ENCODE results near the gene DNAJB7.
"Not testable (repeated sequence)": the region's sequence is repeated elsewhere in the genome, so short reads cannot be mapped to it uniquely, and the experiment has no call there.

Gene DNAJB7

GRCh38 chr22:40844951-40845350 is 17.0 kb downstream of the DNAJB7 start:
- DNase-seq (ENCODE audit: low read depth): no peak

DNA sequence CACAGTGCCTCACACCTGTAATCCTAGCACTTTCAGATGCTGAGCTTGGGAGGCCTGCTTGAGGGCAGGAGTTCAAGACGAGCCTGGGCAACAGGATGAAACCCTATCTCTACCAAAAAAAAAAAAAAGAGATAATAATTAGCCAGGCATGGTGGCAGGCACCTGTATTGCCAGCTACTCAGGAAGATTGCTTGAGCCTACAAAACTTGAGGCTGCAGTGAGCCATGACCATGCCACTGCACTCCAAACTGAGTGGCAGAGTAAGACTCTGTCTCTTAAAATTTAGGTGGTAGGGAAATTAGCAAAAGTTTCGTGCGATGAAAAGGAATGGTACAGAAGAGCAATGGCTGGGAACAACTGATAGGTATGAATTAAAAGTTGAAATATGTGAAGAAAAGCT is 23.4 kb downstream of the DNAJB7 start:
- no peak for DNase-seq (ENCODE audit: low read depth)

GRCh38 chr22:40834619-40835018 is 27.3 kb downstream of the DNAJB7 start:
- DNase-seq (ENCODE audit: low read depth): no peak

DNA sequence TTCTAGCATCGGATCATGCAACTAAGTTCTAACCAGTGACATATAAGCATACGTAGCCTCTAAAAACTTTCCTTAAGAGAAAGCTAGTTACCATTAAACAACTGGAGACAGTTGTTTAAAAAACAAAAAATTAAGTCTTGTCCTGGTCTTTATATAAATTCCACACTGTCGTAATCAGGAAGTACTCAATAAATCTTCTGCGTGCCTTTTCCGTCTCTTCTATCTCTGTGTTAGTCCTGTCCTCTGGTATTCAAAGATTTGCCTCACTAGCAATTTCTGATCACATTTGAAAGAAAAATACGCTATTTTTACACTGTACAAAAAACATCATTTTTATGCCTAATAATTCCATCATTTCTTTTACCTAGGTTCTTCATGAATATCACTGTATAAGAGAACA is 32.8 kb downstream of the DNAJB7 start:
- no peak for DNase-seq (ENCODE audit: low read depth)

GRCh38 chr22:40826984-40827741 is 34.8 kb downstream of the DNAJB7 start:
- DNase-seq (ENCODE audit: low read depth): no peak

GRCh38 chr22:40826292-40826691 is 35.6 kb downstream of the DNAJB7 start:
- not testable (repeated sequence) for DNase-seq (ENCODE audit: low read depth)

- no peak for DNase-seq (ENCODE audit: low read depth)
Measured at GRCh38 chr22:40823426-40823825, 38.5 kb downstream of the DNAJB7 start.

GRCh38 chr22:40819599-40820140 is 42.2 kb downstream of the DNAJB7 start:
- no peak for DNase-seq (ENCODE audit: low read depth)

GRCh38 chr22:40818747-40819598 is 42.9 kb downstream of the DNAJB7 start, which contains the start of gene SLC25A17:
SLC25A17 (minus strand) TSS chr22:40819346; CDS start chr22:40819248, 98 bp downstream.
- DNase-seq (ENCODE audit: low read depth): peak; percentile 81

DNA sequence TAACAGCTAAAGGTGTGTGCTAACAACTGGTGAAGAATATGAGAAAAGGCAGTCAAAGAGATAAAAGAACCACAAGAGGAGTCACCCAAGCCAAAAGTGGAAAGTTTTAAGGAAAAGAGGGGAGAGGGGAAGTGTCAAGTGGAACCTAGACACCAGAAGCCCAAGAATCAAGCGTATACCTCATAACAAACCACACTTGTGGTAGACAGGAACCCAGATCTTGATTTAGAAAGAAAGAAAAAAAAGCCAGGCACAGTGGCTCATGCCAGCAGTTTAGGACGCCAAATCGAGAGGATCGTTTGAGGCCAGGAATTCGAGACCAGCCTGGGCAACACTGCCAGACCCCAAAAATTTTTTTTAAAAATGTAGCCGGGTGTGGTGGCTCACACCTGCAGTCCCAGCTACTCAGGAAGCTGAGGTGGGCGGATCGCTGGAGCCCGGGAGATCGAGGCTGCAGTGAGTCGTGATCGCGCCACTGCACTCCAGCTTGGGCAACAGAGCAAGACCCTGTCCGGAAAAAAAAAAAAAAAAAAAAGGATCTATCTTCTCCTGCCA is 43.6 kb downstream of the DNAJB7 start:
- no peak for DNase-seq (ENCODE audit: low read depth)

DNA sequence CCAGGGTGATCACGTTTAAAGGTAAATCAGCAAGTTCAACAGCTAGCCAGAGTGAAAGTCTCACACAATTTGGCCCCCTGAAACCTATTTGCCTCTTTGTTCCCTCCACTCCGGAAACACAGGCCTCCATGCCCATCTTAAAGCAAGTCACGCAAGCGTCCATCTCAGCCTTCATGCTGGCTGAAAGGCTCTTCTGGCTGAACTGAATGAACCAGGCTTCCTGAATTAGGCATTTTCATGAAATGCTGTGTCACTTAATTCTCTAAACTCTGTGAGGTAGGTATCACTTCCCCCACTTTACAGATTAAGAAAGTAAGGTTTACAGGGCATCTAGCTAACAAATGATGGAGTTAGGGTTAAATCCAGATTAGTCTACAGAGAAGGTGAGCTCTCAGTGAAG is 44.2 kb downstream of the DNAJB7 start:
- DNase-seq (ENCODE audit: low read depth): no peak

DNA sequence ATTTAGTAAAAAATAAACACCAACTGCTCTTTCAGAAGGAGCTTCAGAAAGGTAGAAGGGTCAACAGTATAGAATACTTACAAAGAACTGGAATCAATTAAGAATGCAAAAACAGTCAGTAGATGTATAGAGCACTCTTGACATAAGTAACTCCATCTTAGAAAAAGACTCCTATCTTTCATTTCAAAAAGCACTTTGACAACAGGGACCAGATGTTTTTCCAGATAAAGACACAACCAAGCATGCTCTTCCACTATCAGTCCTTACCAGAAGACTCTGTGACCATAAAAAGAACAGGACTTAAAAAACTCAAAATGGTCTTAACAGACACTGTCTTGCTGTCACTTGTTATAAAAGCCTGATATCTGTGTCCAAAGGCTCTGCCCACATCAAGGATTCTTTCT is 48.0 kb downstream of the DNAJB7 start:
- DNase-seq (ENCODE audit: low read depth): no peak

Data from stimulated activated CD4-positive, alpha-beta T cell treated with anti-CD3 and anti-CD28 coated beads, Interleukin-2, amount 100 ng/mL, for 4 hours (primary cell).